ENCODE data around the gene FGF11.

GRCh38 chr17:7459961-7460545, 20.7 kb downstream of the FGF11 start:
- TF ChIP-seq CTCF (tag by site-specific recombination; IDR thresholded peaks at IDR 0.05) (no peak), ZNF169 (tag by site-specific recombination; IDR thresholded peaks at IDR 0.05) (no peak), ZNF26 (tag by site-specific recombination; IDR thresholded peaks at IDR 0.05) (no peak), ZNF768 (tag by site-specific recombination; IDR thresholded peaks at IDR 0.05) (no peak), ZNF623 (tag by site-specific recombination; IDR thresholded peaks at IDR 0.05) (no peak), ZNF544 (tag by site-specific recombination; IDR thresholded peaks at IDR 0.05) (no peak), ZNF37A (tag by site-specific recombination; IDR thresholded peaks at IDR 0.05) (no peak), ZNF2 (tag by site-specific recombination; IDR thresholded peaks at IDR 0.05) (no peak)
